ENCODE results near the gene FCRL4. TPM values are rescaled to one million over a fixed set of nuclear protein-coding genes. Genes with fewer than 3 reads are reported as not detected.

Gene FCRL4
- total RNA-seq, 1 donor from 2014 or later = not detected

DNA sequence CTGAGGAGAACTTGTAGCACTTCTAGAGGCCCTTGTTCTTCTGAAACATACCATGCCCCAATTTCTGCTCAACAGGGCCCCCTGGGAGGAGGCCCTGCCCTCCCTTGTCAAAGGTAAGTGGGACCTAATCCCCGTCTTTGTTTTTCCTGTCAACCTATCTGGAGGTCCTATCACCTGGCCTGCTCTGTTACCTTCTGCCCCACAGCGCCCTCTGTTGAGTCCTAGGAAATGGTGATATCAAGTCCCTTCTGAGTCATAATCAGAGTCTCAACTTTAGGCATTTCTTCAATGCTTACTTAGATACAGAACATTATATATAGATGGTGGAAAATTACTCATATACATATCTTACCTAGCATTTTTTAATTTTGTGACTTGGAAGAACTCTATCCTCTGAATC is 28.2 kb upstream of the FCRL4 start:
- Mint-ChIP-seq H3K4me3 (ENCODE audit: unreplicated experiment) (no peak overlapping the region), H3K9me3 (ENCODE audit: unreplicated experiment) (no peaks in the 10 kb centered on the region), H3K4me1 (ENCODE audit: unreplicated experiment) (no peaks in the 10 kb centered on the region), H3K27me3 (ENCODE audit: unreplicated experiment) (no peaks in the 10 kb centered on the region), H3K27ac (ENCODE audit: unreplicated experiment) (no peak overlapping the region), H3K36me3 (ENCODE audit: unreplicated experiment) (no peaks in the 10 kb centered on the region)
- TF ChIP-seq, protein P1, sequence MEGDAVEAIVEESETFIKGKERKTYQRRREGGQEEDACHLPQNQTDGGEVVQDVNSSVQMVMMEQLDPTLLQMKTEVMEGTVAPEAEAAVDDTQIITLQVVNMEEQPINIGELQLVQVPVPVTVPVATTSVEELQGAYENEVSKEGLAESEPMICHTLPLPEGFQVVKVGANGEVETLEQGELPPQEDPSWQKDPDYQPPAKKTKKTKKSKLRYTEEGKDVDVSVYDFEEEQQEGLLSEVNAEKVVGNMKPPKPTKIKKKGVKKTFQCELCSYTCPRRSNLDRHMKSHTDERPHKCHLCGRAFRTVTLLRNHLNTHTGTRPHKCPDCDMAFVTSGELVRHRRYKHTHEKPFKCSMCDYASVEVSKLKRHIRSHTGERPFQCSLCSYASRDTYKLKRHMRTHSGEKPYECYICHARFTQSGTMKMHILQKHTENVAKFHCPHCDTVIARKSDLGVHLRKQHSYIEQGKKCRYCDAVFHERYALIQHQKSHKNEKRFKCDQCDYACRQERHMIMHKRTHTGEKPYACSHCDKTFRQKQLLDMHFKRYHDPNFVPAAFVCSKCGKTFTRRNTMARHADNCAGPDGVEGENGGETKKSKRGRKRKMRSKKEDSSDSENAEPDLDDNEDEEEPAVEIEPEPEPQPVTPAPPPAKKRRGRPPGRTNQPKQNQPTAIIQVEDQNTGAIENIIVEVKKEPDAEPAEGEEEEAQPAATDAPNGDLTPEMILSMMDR (IDR thresholded peaks at IDR 0.05) = no peak
- DNase-seq (ENCODE audit: extremely low spot score, unreplicated experiment) = no peak

DNA sequence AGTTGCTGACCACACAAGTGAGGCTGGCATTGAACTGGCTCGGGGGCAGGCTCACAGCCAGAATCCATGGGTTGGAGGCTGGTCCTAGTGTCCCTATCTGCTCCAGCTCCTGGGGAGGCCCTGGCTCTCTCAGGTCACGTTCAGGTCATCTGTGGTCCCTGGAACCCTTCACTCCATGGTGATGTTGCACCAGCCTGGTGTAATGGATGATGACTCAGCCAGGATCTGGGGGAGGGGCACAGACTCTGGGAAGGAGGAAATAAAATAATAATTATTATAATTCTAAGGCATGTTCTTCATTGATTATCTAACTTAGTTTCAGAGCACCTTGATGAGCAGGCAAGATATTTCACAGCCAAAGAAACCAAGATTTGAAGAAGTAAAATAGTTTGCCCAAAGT is 26.6 kb upstream of the FCRL4 start:
- Mint-ChIP-seq H3K9me3 (ENCODE audit: unreplicated experiment) (no peaks in the 10 kb centered on the region), H3K27me3 (ENCODE audit: unreplicated experiment) (peaks cover 2% of the 10 kb centered on the region), H3K4me1 (ENCODE audit: unreplicated experiment) (no peaks in the 10 kb centered on the region), H3K36me3 (ENCODE audit: unreplicated experiment) (no peaks in the 10 kb centered on the region), H3K4me3 (ENCODE audit: unreplicated experiment) (no peak overlapping the region), H3K27ac (ENCODE audit: unreplicated experiment) (no peak overlapping the region)
- DNase-seq (ENCODE audit: extremely low spot score, unreplicated experiment) = no peak
- TF ChIP-seq, protein P1 (IDR thresholded peaks at IDR 0.05) = no peak

GRCh38 chr1:157622471-157622870 is 24.6 kb upstream of the FCRL4 start:
- TF ChIP-seq, protein P1 (IDR thresholded peaks at IDR 0.05) = no peak
- peaks cover 2% of the 10 kb centered on the region for H3K27me3 Mint-ChIP-seq (ENCODE audit: unreplicated experiment)
- H3K36me3 Mint-ChIP-seq (ENCODE audit: unreplicated experiment) = no peaks in the 10 kb centered on the region
- no peak overlapping the region for H3K27ac Mint-ChIP-seq (ENCODE audit: unreplicated experiment)
- DNase-seq (ENCODE audit: extremely low spot score, unreplicated experiment) = no peak
- no peaks in the 10 kb centered on the region for H3K9me3 Mint-ChIP-seq (ENCODE audit: unreplicated experiment)
- no peak overlapping the region for H3K4me3 Mint-ChIP-seq (ENCODE audit: unreplicated experiment)
- H3K4me1 Mint-ChIP-seq (ENCODE audit: unreplicated experiment) = no peaks in the 10 kb centered on the region

GRCh38 chr1:157618190-157618589 is 20.3 kb upstream of the FCRL4 start:
- H3K36me3 Mint-ChIP-seq (ENCODE audit: unreplicated experiment) = no peaks in the 10 kb centered on the region
- no peak overlapping the region for H3K27ac Mint-ChIP-seq (ENCODE audit: unreplicated experiment)
- TF ChIP-seq, protein P1 (IDR thresholded peaks at IDR 0.05) = no peak
- peaks cover 2% of the 10 kb centered on the region for H3K27me3 Mint-ChIP-seq (ENCODE audit: unreplicated experiment)
- no peaks in the 10 kb centered on the region for H3K9me3 Mint-ChIP-seq (ENCODE audit: unreplicated experiment)
- DNase-seq (ENCODE audit: extremely low spot score, unreplicated experiment) = no peak
- no peaks in the 10 kb centered on the region for H3K4me1 Mint-ChIP-seq (ENCODE audit: unreplicated experiment)
- no peak overlapping the region for H3K4me3 Mint-ChIP-seq (ENCODE audit: unreplicated experiment)

DNA sequence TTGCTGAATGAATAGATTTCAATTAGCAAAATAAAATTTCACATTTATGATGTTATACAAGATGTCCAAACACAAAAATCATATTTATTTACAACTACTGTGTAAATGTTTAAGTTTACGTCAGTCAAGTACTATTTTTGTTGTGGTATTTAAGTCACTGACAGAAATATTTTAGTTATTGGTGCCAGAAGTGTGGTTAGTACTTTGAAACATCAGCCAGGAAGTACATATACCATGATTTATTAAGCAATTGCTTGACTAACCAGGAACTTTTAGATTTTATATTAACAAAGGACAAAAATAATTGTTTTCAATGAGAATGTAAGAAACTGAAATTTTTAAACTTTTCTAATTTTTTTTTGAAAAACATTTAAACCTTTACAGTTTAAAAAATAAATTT is 2.4 kb upstream of the FCRL4 start:
- H3K36me3 Mint-ChIP-seq (ENCODE audit: unreplicated experiment) = no peaks in the 10 kb centered on the region
- no peak for DNase-seq (ENCODE audit: extremely low spot score, unreplicated experiment)
- TF ChIP-seq, protein P1 (IDR thresholded peaks at IDR 0.05) = no peak
- no peak overlapping the region for H3K4me3 Mint-ChIP-seq (ENCODE audit: unreplicated experiment)
- H3K4me1 Mint-ChIP-seq (ENCODE audit: unreplicated experiment) = no peaks in the 10 kb centered on the region
- no peaks in the 10 kb centered on the region for H3K27me3 Mint-ChIP-seq (ENCODE audit: unreplicated experiment)
- no peak overlapping the region for H3K27ac Mint-ChIP-seq (ENCODE audit: unreplicated experiment)
- no peaks in the 10 kb centered on the region for H3K9me3 Mint-ChIP-seq (ENCODE audit: unreplicated experiment)

Measured in osteocyte (in vitro differentiated cells).